Fibroblast of lung (primary cell): ENCODE data around the gene ZNF775. TPM values are rescaled to one million over a fixed set of nuclear protein-coding genes. Genes with fewer than 3 reads are reported as not detected.

Source experiments
- DNase-seq, 2 donors: peaks; one replicate each; pipeline versions ENCODE4 v3.0.0 to v3.0.0-alpha.2; 2010; ENCODE audit warnings: low read depth in 2 of 2
- H2AFZ ChIP-seq: 2 replicates; pipeline ENCODE4 v1.5.1; 2012; ENCODE audit warnings: low read length, control low read depth, inconsistent platforms
- H3K27ac ChIP-seq: 2 replicates; pipeline ENCODE4 v1.5.1; 2011; ENCODE audit warnings: low read length, control low read depth; ENCODE audit not compliant: insufficient read depth
- H3K27me3 ChIP-seq: 2 replicates; pipeline ENCODE4 v1.5.1; 2011; ENCODE audit warnings: mild to moderate bottlenecking, low read length; ENCODE audit not compliant: control insufficient read depth, insufficient read depth
- H3K36me3 ChIP-seq: 2 replicates; pipeline ENCODE4 v1.5.1; 2011; ENCODE audit warnings: low read length; ENCODE audit not compliant: control insufficient read depth, insufficient read depth
- H3K4me1 ChIP-seq: 2 replicates; pipeline ENCODE4 v1.5.1; 2011; ENCODE audit warnings: low read length; ENCODE audit not compliant: control insufficient read depth, insufficient read depth; ENCODE audit errors: extremely low read depth
- H3K4me2 ChIP-seq: 2 replicates; pipeline ENCODE4 v1.5.1; 2011; ENCODE audit warnings: low read length, control low read depth; ENCODE audit not compliant: insufficient read depth; ENCODE audit errors: extremely low read depth
- H3K4me3 ChIP-seq, 4 experiments: fragments of 200-600 bp in 1 of 4; sonication (generic) in 1 of 4; replicated peaks in 1 of 4; 2 replicates each; pipeline ENCODE4 v1.5.1; 2011 to 2016; ENCODE audit warnings: low read length in 4 of 4, low read depth in 3 of 4, mild to moderate bottlenecking in 3 of 4, control low read depth in 2 of 4, inconsistent platforms in 1 of 4, mixed read lengths in 1 of 4; ENCODE audit not compliant: insufficient read depth in 1 of 4; ENCODE audit errors: control extremely low read depth in 1 of 4
- H3K79me2 ChIP-seq: 2 replicates; pipeline ENCODE4 v1.5.1; 2012; ENCODE audit warnings: mild to moderate bottlenecking, low read length, inconsistent platforms; ENCODE audit not compliant: control insufficient read depth, insufficient read depth
- H3K9ac ChIP-seq: 2 replicates; pipeline ENCODE4 v1.5.1; 2011; ENCODE audit warnings: mild to moderate bottlenecking, low read length, control low read depth; ENCODE audit not compliant: insufficient read depth
- H3K9me3 ChIP-seq: 2 replicates; pipeline ENCODE4 v1.5.1; 2012; ENCODE audit warnings: low read depth, low read length; ENCODE audit not compliant: control insufficient read depth, insufficient read depth
- H4K20me1 ChIP-seq: 2 replicates; pipeline ENCODE4 v1.5.1; 2011; ENCODE audit warnings: low read length; ENCODE audit not compliant: control insufficient read depth, insufficient read depth; ENCODE audit errors: extremely low read depth
- EZH2 ChIP-seq: IDR thresholded peaks from 2 replicates; pipeline ENCODE4 v1.5.1; 2012; ENCODE audit warnings: low read length, control low read depth, mild to moderate bottlenecking; ENCODE audit errors: missing control alignments
- polyA minus RNA-seq: library from RNA; depleted of rRNA, polyadenylated mRNA; stranded (reverse); fragments of >200 nt; gene quantifications from 2 replicates; pipeline ENCODE4 v1.2.3, GENCODE V29; 2011; ENCODE audit warnings: low replicate concordance
- polyA plus RNA-seq, 2 donors: library from polyadenylated mRNA; depleted of rRNA in 1 of 2; stranded (reverse) in 1 of 2; unstranded in 1 of 2; fragments of >200 nt; gene quantifications; 2 replicates each; pipeline ENCODE4 v1.2.1, GENCODE V29; 2011 to 2012; ENCODE audit warnings: missing spikeins in 1 of 2
- total RNA-seq: library from RNA; depleted of rRNA; stranded (reverse); fragments of >200 nt; gene quantifications from 2 replicates; pipeline ENCODE4 v1.2.1, GENCODE V29; 2014
- TF ChIP-seq, protein P1 (sequence below), 2 donors: IDR thresholded peaks in 1 of 2; conservative IDR thresholded peaks in 1 of 2; 1 replicate in 1 of 2; 2 replicates in 1 of 2; pipeline ENCODE4 v1.5.1; 2011 to 2012; ENCODE audit warnings: low read length in 2 of 2, control low read depth in 1 of 2, inconsistent platforms in 1 of 2, low read depth in 1 of 2, mild to moderate bottlenecking in 1 of 2

The ZNF775 gene
- 7.7 and 9.6 TPM in 2 replicates for total RNA-seq
- 1.2 TPM in 2 replicates for polyA plus RNA-seq
- 3.6 and 4.2 TPM in 2 replicates for polyA plus RNA-seq (2012)
- polyA minus RNA-seq = 0.43 and 0.44 TPM in 2 replicates

- peak within 1 kb of the TSS; percentile 81 for H3K4me2 ChIP-seq
- peak within 1 kb of the TSS; percentile 80 for H2AFZ ChIP-seq
- no peaks in the 10 kb centered on the region for H3K9me3 ChIP-seq
- H3K4me1 ChIP-seq = peaks cover 7% of the 10 kb centered on the region
- H3K4me3 ChIP-seq = peak within 1 kb of the TSS; percentile 78 to 86 (median 84)
- H4K20me1 ChIP-seq = no peaks in the 10 kb centered on the region
- peaks cover 4% of the 10 kb centered on the region for H3K36me3 ChIP-seq
- H3K9ac ChIP-seq = peak within 1 kb of the TSS; percentile 77
- H3K27ac ChIP-seq = peak within 1 kb of the TSS; percentile 80
- H3K27me3 ChIP-seq = no peaks in the 10 kb centered on the region
- no peak for TF ChIP-seq EZH2
- TF ChIP-seq, protein P1, sequence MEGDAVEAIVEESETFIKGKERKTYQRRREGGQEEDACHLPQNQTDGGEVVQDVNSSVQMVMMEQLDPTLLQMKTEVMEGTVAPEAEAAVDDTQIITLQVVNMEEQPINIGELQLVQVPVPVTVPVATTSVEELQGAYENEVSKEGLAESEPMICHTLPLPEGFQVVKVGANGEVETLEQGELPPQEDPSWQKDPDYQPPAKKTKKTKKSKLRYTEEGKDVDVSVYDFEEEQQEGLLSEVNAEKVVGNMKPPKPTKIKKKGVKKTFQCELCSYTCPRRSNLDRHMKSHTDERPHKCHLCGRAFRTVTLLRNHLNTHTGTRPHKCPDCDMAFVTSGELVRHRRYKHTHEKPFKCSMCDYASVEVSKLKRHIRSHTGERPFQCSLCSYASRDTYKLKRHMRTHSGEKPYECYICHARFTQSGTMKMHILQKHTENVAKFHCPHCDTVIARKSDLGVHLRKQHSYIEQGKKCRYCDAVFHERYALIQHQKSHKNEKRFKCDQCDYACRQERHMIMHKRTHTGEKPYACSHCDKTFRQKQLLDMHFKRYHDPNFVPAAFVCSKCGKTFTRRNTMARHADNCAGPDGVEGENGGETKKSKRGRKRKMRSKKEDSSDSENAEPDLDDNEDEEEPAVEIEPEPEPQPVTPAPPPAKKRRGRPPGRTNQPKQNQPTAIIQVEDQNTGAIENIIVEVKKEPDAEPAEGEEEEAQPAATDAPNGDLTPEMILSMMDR (conservative IDR thresholded peaks at IDR 0.05 in 1 of 2, IDR thresholded peaks at IDR 0.05 in 1 of 2; ENCODE audit: low read depth in 1 of 2, low read length in 2 of 2) = no peak
- peaks cover 5% of the 10 kb centered on the region for H3K79me2 ChIP-seq
- peak; percentile 91 to 92 for DNase-seq
Observed at GRCh38 chr7:150378853-150379440, at the start of gene ZNF775. ZNF775 (plus strand) TSS chr7:150379330; CDS start chr7:150388471, 9,141 bp downstream.

DNA sequence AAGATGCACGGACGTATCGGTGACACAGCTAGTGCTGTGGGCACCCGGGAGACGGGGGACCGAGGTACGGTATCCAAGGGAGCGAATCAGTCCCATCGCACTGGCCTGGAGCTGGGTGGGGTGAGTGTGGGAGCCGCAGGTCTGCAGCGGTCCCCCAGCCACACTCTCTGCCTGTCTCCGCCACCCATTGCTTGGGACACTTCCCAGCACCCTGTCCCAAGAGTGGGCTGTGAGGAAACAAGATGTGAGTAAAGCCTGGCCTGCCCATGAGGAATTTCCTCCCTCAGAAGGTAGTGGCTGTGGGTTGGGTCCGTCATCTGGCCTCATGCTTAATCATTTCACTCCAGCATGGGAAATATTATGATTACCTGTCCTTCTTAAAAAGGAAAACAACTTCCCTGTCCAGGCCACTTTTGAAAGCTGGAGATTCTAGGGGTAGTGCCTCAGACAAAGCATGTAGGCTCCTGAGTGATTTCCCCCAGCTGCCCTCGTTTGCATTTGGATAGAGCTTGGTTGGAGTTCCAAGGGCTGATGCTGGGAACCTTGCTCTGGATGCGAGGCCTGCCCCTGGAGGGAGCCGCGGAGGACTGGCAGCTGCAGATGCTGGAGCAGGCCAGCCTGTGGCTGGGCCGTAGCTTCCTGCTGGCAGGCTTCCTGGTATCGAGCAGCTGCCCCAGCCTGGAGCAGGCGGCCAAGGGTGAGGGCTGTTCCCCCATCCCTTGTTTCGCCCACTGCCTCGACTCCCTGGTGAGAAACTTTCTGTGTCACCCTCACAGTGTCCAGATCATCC is 49.6 kb upstream of the ZNF775 start:
- Histone ChIP-seq H3K79me2 (no peaks in the 10 kb centered on the region), H3K9ac (no peak overlapping the region), H3K36me3 (no peaks in the 10 kb centered on the region), H3K9me3 (no peaks in the 10 kb centered on the region), H4K20me1 (no peaks in the 10 kb centered on the region), H3K27me3 (no peaks in the 10 kb centered on the region), H3K4me2 (no peak overlapping the region), H3K27ac (no peak overlapping the region), H2AFZ (no peak overlapping the region), H3K4me3 (no peak overlapping the region), H3K4me1 (no peaks in the 10 kb centered on the region)
- TF ChIP-seq, protein P1 (conservative IDR thresholded peaks at IDR 0.05 in 1 of 2, IDR thresholded peaks at IDR 0.05 in 1 of 2; ENCODE audit: low read depth in 1 of 2, low read length in 2 of 2) = no peak
- no peak for TF ChIP-seq EZH2
- DNase-seq = no peak

- no peak overlapping the region for H3K27ac ChIP-seq
- DNase-seq = no peak
- no peak for TF ChIP-seq EZH2
- no peak overlapping the region for H3K4me2 ChIP-seq
- no peaks in the 10 kb centered on the region for H3K27me3 ChIP-seq
- H3K36me3 ChIP-seq = no peaks in the 10 kb centered on the region
- H2AFZ ChIP-seq = no peak overlapping the region
- no peak overlapping the region for H3K4me3 ChIP-seq
- H3K9ac ChIP-seq = no peak overlapping the region
- H3K9me3 ChIP-seq = no peaks in the 10 kb centered on the region
- no peaks in the 10 kb centered on the region for H3K79me2 ChIP-seq
- peaks cover 2% of the 10 kb centered on the region for H3K4me1 ChIP-seq
- H4K20me1 ChIP-seq = no peaks in the 10 kb centered on the region
Observed at GRCh38 chr7:150330211-150330885, 48.8 kb upstream of the ZNF775 start.
